GM10266 (cell line): Measurements from ENCODE around the gene SLC39A10.

Source experiments
- DNase-seq: peaks from one replicate; pipeline ENCODE4 v3.0.0; 2012; ENCODE audit errors: extremely low spot score
- TF ChIP-seq, protein P1 (sequence below): IDR thresholded peaks from 2 replicates; pipeline ENCODE4 v1.5.1; 2012; ENCODE audit warnings: mild to moderate bottlenecking, low read depth; ENCODE audit not compliant: control insufficient read depth, insufficient read depth; ENCODE audit errors: missing control alignments

SLC39A10 gene

GRCh38 chr2:195769975-195770374 is 112.9 kb downstream of the SLC39A10 start:
- no peak for DNase-seq
- TF ChIP-seq, protein P1, sequence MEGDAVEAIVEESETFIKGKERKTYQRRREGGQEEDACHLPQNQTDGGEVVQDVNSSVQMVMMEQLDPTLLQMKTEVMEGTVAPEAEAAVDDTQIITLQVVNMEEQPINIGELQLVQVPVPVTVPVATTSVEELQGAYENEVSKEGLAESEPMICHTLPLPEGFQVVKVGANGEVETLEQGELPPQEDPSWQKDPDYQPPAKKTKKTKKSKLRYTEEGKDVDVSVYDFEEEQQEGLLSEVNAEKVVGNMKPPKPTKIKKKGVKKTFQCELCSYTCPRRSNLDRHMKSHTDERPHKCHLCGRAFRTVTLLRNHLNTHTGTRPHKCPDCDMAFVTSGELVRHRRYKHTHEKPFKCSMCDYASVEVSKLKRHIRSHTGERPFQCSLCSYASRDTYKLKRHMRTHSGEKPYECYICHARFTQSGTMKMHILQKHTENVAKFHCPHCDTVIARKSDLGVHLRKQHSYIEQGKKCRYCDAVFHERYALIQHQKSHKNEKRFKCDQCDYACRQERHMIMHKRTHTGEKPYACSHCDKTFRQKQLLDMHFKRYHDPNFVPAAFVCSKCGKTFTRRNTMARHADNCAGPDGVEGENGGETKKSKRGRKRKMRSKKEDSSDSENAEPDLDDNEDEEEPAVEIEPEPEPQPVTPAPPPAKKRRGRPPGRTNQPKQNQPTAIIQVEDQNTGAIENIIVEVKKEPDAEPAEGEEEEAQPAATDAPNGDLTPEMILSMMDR = no peak

GRCh38 chr2:195779491-195779890 is 122.5 kb downstream of the SLC39A10 start:
- DNase-seq = no peak

DNA sequence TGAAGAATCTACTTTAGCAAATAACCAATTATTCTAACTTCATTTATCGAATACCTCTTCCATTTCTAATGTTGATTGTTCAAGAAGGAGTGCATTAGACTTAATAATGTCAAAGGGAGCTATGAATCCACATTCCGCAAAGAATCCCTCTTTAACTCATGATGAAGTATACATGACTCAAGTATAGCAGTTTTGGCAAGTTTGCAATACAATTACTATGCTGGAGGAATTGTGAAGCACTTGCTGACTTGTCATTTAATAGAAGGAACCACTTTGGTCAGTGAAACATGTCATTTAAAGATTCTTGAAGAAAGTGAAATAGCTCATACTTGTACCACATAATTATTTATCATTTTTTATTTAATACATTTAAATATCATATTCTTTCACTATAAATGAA is 125.1 kb downstream of the SLC39A10 start:
- TF ChIP-seq, protein P1 = no peak
- no peak for DNase-seq

More at GRCh38 chr2:195779491-195779890, 122.5 kb downstream of the SLC39A10 start:
- TF ChIP-seq, protein P1 = no peak
